ENCODE data around the gene ZCCHC2. TPM values are rescaled to one million over a fixed set of nuclear protein-coding genes. Genes with fewer than 3 reads are reported as not detected.

Gene ZCCHC2
- total and polyA plus RNA-seq, 2 of the 4 experiments (the other 2 are of a cell fraction): 3.2 to 3.6 TPM

- H3K18ac ChIP-seq (ENCODE audit: low read depth, low read length): no peak overlapping the region
- WGBS, 2 experiments (ENCODE audit: extremely low coverage in 2 of 2, insufficient read length in 1 of 2): 86% methylated on average over 7 of the region's 8 CpGs; no CpG with 5 or more reads in 1 of the 2 experiments
- intact Hi-C loops (cut with micrococcal nuclease): no loop called here
Observed at GRCh38 chr18:62602706-62603105, 79.9 kb downstream of the ZCCHC2 start.

More at GRCh38 chr18:62602706-62603105, 79.9 kb downstream of the ZCCHC2 start:
- Histone ChIP-seq H3K4me2 (ENCODE audit: low read depth, low read length) (no peak overlapping the region), H3K36me3 (ENCODE audit: control insufficient read depth, insufficient read depth, low read length) (no peaks in the 10 kb centered on the region), H3K79me1 (ENCODE audit: low read depth in 1 of 2, low read length in 2 of 2) (no peaks in the 10 kb centered on the region), H4K8ac (ENCODE audit: low read depth in 2 of 2, low read length in 2 of 2) (no peak overlapping the region), H4K5ac (ENCODE audit: low read depth, low read length) (no peak overlapping the region), H3K27me3 (ENCODE audit: control insufficient read depth, insufficient read depth, low read length) (peaks cover 47% of the 10 kb centered on the region), H2AFZ (replicated peaks; ENCODE audit: low read length, poor library complexity) (no peak overlapping the region), H3K9me3 (ENCODE audit: control insufficient read depth, insufficient read depth, low read length) (no peaks in the 10 kb centered on the region), H3K23ac (ENCODE audit: low read depth, low read length) (no peak overlapping the region), H4K91ac (ENCODE audit: insufficient read depth, low read depth, low read length) (no peak overlapping the region), H2AK5ac (ENCODE audit: low read depth, low read length) (no peak overlapping the region), H3K9ac (ENCODE audit: low read depth, low read length) (no peak overlapping the region), H2BK20ac (ENCODE audit: low read depth, low read length) (no peak overlapping the region), H3K9me1 (ENCODE audit: insufficient read depth, low read length) (no peaks in the 10 kb centered on the region), H3K27ac (ENCODE audit: insufficient read depth, low read length) (no peak overlapping the region), H2BK5ac (ENCODE audit: low read depth, low read length, poor library complexity, severe bottlenecking) (no peak overlapping the region), H4K20me1 (ENCODE audit: insufficient read depth, low read length) (no peaks in the 10 kb centered on the region), H3K4me3 (ENCODE audit: insufficient read depth, low read depth, low read length) (no peak overlapping the region), H2AK9ac (replicated peaks; ENCODE audit: low read depth, low read length, poor library complexity) (no peak overlapping the region), H2BK15ac (ENCODE audit: low read depth, low read length) (no peak overlapping the region), H3K56ac (ENCODE audit: extremely low read depth, insufficient read depth, low read length) (no peak overlapping the region), H3K14ac (replicated peaks; ENCODE audit: low read depth, low read length) (no peak overlapping the region), H3K4me1 (ENCODE audit: control insufficient read depth, insufficient read depth, low read length) (peaks cover 1% of the 10 kb centered on the region; the same call in 1 of the 2 replicates), H2BK120ac (ENCODE audit: low read depth, low read length) (no peak overlapping the region), H3K4ac (ENCODE audit: low read depth, low read length) (no peak overlapping the region)
- no peak for DNase-seq
- no peak for TF ChIP-seq RCOR1 (IDR thresholded peaks at IDR 0.05; ENCODE audit: insufficient replicate concordance, low read length)
- no peak for TF ChIP-seq CEBPB (IDR thresholded peaks at IDR 0.05; ENCODE audit: low read depth, low read length)
- TF ChIP-seq BHLHE40 (IDR thresholded peaks at IDR 0.05; ENCODE audit: low read depth, low read length): no peak
- TF ChIP-seq CHD1 (IDR thresholded peaks at IDR 0.05; ENCODE audit: low read depth, low read length): no peak
- no peak for TF ChIP-seq POLR2A (IDR thresholded peaks at IDR 0.05; ENCODE audit: low read depth, low read length)
- TF ChIP-seq RAD21 (IDR thresholded peaks at IDR 0.05; ENCODE audit: low read length): no peak
- no peak for TF ChIP-seq FOS (IDR thresholded peaks at IDR 0.05; ENCODE audit: low read depth, low read length)
- TF ChIP-seq SMC3 (IDR thresholded peaks at IDR 0.05; ENCODE audit: low read depth, low read length): no peak
- no peak for TF ChIP-seq ELK1 (IDR thresholded peaks at IDR 0.05; ENCODE audit: borderline replicate concordance, low read depth, low read length)
- no peak for TF ChIP-seq CTCF (conservative IDR thresholded peaks at IDR 0.05; ENCODE audit: low read depth, low read length)
- TF ChIP-seq MAZ (IDR thresholded peaks at IDR 0.05; ENCODE audit: borderline replicate concordance, low read depth, low read length): no peak
- no peak for TF ChIP-seq MAFK (IDR thresholded peaks at IDR 0.05; ENCODE audit: low read depth, low read length)
- TF ChIP-seq USF2 (IDR thresholded peaks at IDR 0.05; ENCODE audit: low read depth, low read length): no peak
- TF ChIP-seq NFE2L2 (IDR thresholded peaks at IDR 0.05; ENCODE audit: low read depth, low read length): no peak
- no peak for TF ChIP-seq MXI1 (IDR thresholded peaks at IDR 0.05; ENCODE audit: borderline replicate concordance, low read depth, low read length)
- TF ChIP-seq RFX5 (IDR thresholded peaks at IDR 0.05; ENCODE audit: low read depth, low read length): no peak
- dilution Hi-C loops (cut with HindIII; ENCODE audit: low sequenced_read_pairs, unreplicated experiment) (no loop called here), in situ Hi-C loops (cut with MboI; ENCODE audit: low sequenced_read_pairs) (no loop called here)
- no TSS peak for BruUV-seq (replicated peaks)
- ChIA-PET POLR2A (ENCODE audit: unreplicated experiment) (no interaction called here), CTCF (no interaction called here)
- no peak for ATAC-seq (ENCODE audit: low read depth)

Data from IMR-90 (cell line).